ENCODE results near the gene ENDOU.

The ENDOU gene

DNA sequence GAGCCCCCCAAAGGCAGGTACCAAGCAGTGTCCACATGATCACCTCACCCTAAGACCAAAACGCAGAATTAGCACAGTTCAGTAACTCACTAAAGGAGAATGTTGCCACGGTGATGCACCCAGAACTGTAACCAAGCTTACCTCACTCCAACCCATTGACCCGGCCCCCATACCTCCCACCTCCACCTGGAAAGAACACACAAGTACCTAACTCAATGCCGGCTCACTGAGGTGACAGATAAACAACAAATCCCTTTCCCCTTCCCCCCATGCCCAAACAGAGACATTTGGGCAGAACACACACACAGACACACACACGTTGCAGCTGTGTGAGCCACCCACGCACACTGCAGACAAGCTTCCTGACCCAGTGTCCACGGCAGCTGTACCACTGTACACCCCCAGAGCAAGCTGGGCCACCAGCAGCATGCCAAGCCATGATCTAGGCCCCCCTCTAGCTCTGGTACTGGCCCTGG lies 32.1 kb upstream of the ENDOU start:
- FAIRE-seq = no peak

DNA sequence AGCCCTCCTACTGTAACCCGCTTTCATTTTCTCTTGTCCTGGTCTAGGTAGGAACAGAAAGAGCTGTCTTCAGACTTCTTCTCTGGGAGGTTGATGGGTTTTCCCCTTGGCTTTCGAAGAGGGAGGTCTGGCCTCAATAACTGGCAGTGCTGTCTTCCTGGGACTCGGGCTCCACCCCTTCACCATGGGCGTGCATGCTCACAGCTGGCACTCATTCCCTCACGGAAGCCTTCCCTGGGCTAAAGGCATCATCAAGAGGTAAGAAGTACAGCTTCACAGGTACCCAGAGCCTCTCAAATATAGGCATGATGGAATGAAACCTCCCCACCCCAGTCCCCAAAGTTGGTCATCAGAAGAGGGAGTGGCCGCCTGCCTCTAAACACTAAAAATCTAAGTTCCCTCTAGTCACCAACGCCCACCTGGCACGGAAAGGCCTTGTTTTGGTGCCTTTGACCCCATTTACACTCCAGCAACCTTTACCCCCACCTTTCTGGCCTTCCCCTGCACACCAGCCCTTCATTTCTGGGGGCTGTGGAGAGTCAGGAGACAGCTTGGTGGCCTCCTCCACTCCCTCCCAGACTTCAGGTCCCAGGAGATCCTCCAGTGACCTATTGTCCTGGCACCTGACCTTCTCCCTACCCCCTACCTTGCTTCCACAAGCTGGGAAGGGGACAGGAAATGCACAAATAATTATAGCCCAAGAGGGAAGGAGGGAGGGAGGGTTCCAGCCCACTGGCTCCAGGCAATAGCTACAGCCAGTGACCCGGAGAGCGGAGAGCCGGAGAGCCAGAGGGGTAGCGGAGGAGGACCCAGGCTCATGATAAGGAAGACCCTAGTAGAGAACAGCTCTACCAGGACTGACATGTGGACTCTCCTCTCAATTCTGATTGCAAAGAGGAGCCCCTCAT lies 30.6 kb upstream of the ENDOU start:
- no peak for FAIRE-seq

DNA sequence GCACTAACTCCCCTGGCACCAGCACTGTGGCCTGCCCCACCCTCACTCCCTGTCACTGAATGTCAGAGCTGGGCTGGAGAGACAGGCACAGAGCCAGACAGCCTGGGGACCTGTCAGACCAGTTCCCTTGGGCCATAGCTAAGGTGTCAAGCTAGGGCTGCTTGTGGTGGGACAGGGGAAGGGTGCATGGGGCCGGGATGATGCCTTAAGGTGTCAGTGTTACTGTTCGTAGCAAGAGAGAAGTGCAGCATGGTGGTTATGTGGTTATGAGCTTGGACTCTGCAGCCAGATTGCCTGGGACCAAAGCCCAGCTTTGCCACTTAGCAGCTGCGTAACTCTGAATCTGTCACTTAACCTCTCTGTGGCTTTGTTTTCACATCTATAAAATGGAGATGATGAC lies 29.6 kb upstream of the ENDOU start:
- FAIRE-seq = no peak

GRCh38 chr12:47754126-47754525 lies 28.8 kb upstream of the ENDOU start:
- FAIRE-seq = no peak

GRCh38 chr12:47753021-47754001 lies 28.0 kb upstream of the ENDOU start:
- FAIRE-seq = no peak

- no peak for FAIRE-seq
Observed at GRCh38 chr12:47752552-47752951, 27.3 kb upstream of the ENDOU start.

DNA sequence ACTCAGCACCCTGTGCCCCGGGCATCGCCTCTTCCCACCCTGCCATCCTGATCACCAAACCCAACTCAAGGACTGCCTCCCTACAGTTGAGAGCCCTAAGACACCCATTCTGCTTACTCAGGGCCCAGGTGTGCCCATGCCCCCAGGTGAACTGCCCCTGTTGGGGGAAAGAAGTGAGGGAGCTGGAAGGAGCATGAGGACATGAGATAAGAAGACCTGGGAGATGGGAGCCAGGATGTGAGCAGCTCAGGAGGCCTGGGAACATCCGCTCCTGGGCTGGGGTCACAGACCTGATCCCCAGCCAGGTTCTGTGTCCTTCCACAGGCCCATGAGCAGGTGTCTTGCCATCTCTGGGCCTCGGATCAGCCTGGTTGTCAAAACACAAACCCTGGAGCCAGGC lies 26.8 kb upstream of the ENDOU start:
- no peak for FAIRE-seq

GRCh38 chr12:47751561-47751960 lies 26.3 kb upstream of the ENDOU start:
- FAIRE-seq = no peak

- no peak for FAIRE-seq
Observed at GRCh38 chr12:47750916-47751470, 25.7 kb upstream of the ENDOU start.

- no peak for FAIRE-seq
Observed at GRCh38 chr12:47750229-47750798, 25.0 kb upstream of the ENDOU start.

DNA sequence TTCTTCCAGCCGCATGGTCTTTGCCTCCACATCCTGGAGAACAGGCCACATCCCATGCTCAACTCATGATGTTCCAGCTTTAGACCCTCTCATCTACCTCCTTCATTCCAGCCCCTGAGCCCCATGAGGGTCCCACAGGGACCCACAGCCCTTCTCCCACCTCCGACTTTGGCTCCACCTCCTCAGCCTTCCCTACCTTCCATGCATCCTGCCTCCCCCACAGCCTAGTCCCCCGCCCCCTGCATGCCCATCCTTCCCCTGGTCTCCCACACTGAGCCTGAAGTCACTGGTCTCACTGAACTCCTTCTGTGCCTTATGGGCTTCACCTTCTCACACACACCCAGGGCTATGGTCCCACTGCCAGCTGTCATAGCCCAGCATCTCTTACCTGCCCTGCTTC lies 23.6 kb upstream of the ENDOU start:
- no peak for FAIRE-seq

DNA sequence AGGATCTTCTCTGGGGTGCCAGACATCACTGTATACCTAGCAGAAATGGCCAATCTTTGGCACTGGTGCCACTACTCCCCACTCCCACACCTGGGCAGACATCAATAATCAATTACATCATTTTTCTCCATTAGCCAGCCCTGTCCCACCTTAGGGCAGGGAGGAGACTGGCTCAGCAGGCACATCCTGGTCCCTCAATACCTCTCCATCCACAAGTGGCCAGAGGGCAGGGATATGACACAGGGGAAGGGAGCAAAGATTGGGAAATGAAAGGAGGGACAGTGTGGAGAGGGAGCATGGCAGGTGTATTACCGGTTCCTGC lies 23.2 kb upstream of the ENDOU start:
- no peak for FAIRE-seq

GRCh38 chr12:47747596-47748506 lies 22.6 kb upstream of the ENDOU start:
- no peak for FAIRE-seq

DNA sequence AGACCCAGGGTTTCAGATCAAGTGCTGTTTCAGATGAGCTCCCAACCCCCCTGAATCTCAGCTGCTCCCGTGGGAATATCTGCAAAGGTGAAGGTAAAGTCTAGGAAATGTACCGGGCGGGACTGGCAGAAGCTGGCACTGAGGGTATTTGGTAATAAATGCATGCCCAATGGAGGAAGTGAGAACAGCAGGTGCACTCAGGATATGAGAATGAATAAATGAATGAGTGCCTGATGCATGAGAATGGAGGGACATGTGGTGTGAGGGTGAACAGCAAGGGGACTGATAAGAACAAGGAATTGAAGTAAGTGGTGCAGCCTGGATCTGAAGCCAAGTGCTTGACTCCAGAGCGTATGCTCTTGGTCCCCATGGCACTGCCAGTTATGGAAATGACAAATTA lies 21.8 kb upstream of the ENDOU start:
- FAIRE-seq = no peak

- FAIRE-seq = no peak
Observed at GRCh38 chr12:47746523-47746922, 21.2 kb upstream of the ENDOU start.

GRCh38 chr12:47746073-47746472 lies 20.8 kb upstream of the ENDOU start:
- no peak for FAIRE-seq

GRCh38 chr12:47745485-47746041 lies 20.3 kb upstream of the ENDOU start:
- no peak for FAIRE-seq

- no peak for FAIRE-seq
Observed at GRCh38 chr12:47744778-47745436, 19.6 kb upstream of the ENDOU start.

- no peak for FAIRE-seq
Observed at GRCh38 chr12:47744005-47744651, 18.8 kb upstream of the ENDOU start.

- FAIRE-seq = no peak
Observed at GRCh38 chr12:47743311-47743860, 18.1 kb upstream of the ENDOU start.
